GM19324 (cell line): ENCODE results near the gene LRCH4.
"Not testable (repeated sequence)": the region's sequence is repeated elsewhere in the genome, so short reads cannot be mapped to it uniquely, and the experiment has no call there.

Source experiments
- ATAC-seq: cut with Tn5 transposase; IDR thresholded peaks from one replicate; pipeline ENCODE4 v1.9.1; 2021; ENCODE audit warnings: mild to moderate bottlenecking, moderate library complexity; ENCODE audit not compliant: unreplicated experiment, low FRiP score

LRCH4 gene

DNA sequence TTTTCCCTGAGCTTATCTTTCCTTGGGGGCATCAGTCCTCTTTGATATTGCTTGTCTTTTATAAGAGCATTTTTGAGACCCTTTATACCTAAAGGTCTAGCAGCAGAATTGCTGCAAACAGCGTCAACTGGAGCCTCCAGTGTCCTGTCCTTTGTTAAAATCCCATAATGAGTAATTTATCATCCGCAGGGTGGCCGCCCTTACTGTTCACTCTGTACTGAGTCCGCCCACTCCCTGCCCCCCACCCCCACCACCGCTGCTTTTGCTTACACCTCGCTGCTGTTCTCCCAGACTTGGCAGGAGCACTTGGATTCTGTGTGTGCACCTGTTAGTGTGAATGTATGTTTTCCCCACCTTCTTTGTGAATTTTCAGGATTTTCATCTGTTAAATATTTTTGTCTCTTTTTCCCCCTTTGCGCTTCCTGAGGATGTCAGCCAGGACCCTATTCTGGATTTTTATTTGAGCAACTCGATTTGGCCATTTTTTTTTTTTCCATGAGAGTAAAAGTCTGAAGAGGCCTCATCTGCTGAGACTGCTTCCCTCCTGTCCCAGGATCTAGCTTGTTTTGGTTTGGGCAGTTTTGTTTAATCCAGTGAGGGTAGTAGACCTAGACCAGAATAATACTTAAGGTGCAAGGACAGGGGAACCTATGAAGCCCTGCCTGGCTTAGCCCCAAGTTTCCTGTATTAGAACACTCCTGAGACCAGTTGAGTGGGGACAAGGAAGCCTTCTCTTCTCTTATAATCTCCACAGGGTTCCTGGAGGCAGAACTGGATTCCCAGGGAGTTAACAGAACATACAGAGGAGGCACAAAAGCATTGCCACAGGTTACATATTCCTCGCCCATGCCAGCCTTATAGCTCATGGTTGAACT, 38.8 kb downstream of the LRCH4 start:
- ATAC-seq = no peak

- peak; percentile 38 for ATAC-seq
These were observed 39.6 kb downstream of the LRCH4 start for GRCh38 chr7:100546129-100546925.

- no peak for ATAC-seq
These were observed 40.4 kb downstream of the LRCH4 start for GRCh38 chr7:100545360-100546128.

GRCh38 chr7:100544967-100545359, 41.0 kb downstream of the LRCH4 start:
- ATAC-seq = no peak

- ATAC-seq = no peak
These were observed 41.5 kb downstream of the LRCH4 start for GRCh38 chr7:100544386-100544785.

DNA sequence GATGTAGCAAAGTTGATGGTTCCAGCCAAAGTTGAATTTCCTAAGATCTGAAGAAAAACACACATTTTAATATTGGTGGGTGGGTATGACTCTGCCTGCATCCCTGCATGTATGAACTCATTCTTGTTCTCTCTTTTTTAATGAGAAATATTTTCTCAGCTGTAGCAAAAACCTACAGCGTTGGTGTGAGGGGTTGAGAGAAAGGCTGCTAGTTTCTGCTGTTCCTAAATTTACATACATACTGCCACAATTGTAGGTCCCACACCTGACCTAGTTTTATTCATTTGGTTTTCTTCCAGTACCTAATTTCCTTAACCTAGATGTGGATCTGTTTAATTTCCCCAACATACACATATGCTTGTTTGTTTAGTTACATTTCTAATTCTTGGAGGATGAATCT, 42.3 kb downstream of the LRCH4 start:
- no peak for ATAC-seq

DNA sequence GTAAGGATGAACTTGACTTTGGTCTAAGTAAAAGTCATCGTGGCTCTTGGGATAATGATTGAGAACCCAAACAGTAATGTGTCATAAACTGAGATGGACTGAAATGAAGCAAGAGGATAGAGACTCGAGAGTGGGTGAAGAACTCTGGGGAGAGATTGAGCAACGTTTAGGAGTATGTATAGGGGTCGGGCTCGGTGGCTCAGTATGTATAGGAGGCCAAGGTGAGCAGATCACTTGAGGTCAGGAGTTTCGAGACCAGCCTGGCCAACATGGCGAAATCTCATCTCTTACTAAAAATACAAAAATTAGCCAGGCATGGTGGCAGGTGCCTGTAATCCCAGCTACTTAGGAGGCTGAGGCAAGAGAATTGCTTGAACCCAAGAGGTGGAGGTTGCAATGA, 44.6 kb downstream of the LRCH4 start:
- not testable (repeated sequence) for ATAC-seq

GRCh38 chr7:100540073-100540723, 45.7 kb downstream of the LRCH4 start:
- no peak for ATAC-seq

GRCh38 chr7:100539436-100540006, 46.4 kb downstream of the LRCH4 start:
- no peak for ATAC-seq

DNA sequence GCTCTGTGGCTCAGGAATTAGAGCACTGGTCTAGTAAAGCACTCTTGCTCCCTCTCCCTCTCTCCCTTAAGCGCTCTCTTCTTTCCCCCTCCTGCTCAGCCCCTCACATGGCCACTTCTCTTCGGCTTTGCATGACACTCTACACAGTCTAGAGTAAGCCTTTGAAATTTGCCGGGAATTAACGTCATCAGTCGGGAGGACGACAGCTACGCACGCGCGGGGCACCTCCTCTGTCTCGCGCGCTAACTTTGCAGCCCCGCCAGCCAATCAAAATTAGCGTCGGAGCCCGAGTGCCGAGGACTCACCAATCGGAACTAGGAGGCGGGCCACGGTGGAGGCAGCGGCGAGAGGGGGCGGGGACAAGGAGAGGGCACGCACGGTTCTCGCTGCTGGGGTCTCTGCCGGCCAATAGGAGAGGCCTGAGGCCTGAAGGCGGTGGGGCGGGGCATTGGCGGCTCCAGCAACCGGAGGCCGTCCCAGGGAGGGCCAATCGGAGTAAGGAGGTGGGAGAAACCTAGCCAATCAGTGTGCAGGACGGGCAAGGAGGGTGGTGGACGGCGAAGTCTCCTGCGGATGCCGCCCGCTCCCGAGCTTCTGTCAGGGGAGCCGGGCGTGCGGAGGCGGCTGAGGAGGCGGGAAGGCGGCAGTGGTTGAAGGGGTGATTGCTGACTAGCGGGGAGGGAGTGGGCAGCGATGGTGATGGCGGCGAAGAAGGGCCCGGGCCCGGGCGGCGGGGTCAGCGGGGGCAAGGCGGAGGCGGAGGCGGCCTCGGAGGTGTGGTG, 47.1 kb downstream of the LRCH4 start, which contains the start of gene AGFG2:
TSS of gene AGFG2 (plus strand) at position 550 of the 782 bp plus-strand sequence. CDS start at position 694, 144 bp downstream.
- ATAC-seq = peak; percentile 96

DNA sequence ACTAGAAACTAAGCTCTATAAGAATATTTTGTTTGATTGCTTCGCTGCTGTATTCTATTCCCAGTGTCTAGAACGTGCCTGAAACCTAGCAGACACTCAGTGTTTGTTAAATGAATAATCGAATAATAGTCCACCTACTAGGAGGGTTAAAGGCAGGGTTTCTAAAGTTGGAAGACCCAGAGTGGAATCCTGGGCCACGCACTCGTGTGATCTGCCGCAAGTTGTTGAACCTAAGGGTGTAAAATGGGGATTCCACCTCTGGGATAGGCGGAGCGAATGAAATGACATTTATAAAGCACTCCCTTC, 47.6 kb downstream of the LRCH4 start:
- no peak for ATAC-seq

GRCh38 chr7:100536695-100537094, 49.2 kb downstream of the LRCH4 start:
- not testable (repeated sequence) for ATAC-seq

DNA sequence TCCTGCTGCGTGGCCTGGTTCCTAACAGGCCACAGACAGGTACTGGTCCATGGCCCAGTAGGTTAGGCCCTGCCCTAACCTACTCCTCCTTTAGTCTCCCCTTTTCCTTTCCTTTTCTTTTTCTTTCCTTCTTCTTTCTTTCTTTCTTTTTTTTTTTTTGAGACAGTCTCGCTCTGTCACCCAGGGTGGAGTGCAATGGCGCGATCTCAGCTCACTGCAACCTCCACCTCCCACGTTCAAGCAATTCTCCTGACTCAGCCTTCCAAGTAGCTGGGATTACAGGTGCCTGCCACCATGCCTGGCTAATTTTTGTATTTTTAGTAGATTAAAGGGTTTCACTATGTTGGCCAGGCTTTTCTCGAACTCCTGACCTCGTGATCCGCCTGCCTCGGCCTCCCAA, 49.9 kb downstream of the LRCH4 start:
- ATAC-seq = not testable (repeated sequence)

DNA sequence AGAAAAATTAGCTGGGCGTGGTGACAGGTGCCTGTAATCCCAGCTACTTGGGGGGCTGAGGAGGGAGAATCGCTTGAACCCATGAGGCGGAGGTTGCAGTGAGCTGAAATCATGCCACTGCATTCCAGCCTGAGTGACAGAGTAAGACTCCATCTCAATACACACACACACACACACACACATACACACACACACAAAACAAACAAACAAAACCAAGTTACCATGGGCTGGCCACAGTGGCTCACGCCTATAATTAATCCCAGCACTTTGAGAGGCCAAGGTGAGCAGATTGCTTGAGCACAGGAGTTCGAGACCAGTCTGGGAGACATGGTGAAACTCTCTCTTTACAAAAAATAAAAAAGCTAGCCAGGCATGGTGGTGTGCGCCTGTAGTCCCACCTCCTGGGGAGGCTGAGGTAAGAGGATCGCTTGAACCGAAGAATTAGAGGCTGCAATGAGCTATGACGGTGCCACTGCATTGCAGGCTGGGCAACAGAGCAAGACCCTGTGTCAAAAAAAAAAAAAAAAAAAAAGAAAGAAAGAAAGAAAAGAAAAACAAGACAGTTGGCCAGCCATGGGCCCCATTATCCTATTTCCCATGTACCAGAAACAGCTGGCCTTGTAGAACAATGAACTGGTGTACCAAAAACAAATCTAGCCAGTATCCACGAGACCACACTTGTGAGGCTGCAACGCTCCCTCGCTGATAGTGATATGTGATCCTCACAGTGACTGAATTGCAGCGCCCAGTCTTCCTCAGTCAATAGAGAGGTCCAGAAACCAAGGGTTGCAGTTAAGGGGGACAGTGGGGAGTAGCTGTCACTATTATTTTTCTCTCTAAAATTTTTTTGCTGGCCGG, 53.5 kb downstream of the LRCH4 start:
- no peak for ATAC-seq

DNA sequence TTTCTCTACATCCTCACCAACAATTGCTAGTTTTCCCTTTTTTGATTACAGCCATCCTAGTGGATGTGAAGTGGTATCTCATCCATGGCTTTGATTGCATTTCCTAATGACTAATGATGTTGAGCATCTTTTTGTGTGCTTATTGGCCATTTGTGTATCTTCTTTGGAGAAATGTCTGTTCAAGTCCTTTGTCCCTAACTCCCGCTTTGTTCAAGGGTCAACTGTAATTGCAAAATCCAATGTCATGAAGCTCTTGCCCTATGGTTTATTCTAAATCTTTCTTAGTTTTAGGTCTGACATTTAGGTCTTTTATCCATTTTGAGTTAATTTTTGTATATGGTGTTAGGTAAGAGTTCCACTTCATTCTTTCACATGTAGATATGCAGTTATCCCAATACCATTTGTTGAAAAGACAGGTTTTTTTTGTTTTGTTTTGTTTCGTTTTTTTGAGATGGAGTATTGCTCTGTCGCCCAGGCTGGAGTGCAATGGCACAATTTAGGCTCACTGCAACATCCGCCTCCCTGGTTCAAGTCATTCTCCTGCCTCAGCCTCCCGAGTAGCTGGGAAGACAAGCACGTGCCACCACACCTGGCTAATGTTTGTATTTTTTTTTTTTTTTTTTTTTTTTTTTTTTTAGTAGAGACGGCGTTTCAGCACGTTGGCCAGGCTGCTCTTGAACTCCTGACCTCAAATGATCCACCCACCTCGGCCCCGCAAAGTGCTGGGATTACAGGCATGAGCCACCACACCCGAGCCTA, 57.6 kb downstream of the LRCH4 start:
- ATAC-seq = not testable (repeated sequence)
